Nephron progenitor cell (in vitro differentiated cells): ENCODE results near the gene PACS1.

ENCODE experiments used
- DNase-seq: peaks from one replicate; pipeline ENCODE4 v3.0.0; 2021
- H3K27ac Mint-ChIP-seq: 2 replicates; pipeline ENCODE4 v1.8.0; 2021; ENCODE audit warnings: mild to moderate bottlenecking, moderate library complexity, mixed read lengths
- H3K27me3 Mint-ChIP-seq: 2 replicates; pipeline ENCODE4 v1.8.0; 2021; ENCODE audit warnings: mild to moderate bottlenecking, low read depth, mixed read lengths; ENCODE audit not compliant: poor library complexity
- H3K36me3 Mint-ChIP-seq: 2 replicates; pipeline ENCODE4 v1.8.0; 2021; ENCODE audit warnings: low read depth, mixed read lengths
- H3K4me1 Mint-ChIP-seq: 2 replicates; pipeline ENCODE4 v1.8.0; 2021; ENCODE audit warnings: mixed read lengths
- H3K4me3 Mint-ChIP-seq: 2 replicates; pipeline ENCODE4 v1.8.0; 2021; ENCODE audit warnings: mild to moderate bottlenecking, moderate library complexity, mixed read lengths
- H3K9me3 Mint-ChIP-seq: 2 replicates; pipeline ENCODE4 v1.8.0; 2021; ENCODE audit warnings: mild to moderate bottlenecking, moderate library complexity, mixed read lengths
- CTCF ChIP-seq: fragments of 200-600 bp; sonication (generic); IDR thresholded peaks from 2 replicates; pipeline ENCODE4 v1.5.0; 2021; ENCODE audit warnings: antibody characterized with exemption

Gene PACS1

DNA sequence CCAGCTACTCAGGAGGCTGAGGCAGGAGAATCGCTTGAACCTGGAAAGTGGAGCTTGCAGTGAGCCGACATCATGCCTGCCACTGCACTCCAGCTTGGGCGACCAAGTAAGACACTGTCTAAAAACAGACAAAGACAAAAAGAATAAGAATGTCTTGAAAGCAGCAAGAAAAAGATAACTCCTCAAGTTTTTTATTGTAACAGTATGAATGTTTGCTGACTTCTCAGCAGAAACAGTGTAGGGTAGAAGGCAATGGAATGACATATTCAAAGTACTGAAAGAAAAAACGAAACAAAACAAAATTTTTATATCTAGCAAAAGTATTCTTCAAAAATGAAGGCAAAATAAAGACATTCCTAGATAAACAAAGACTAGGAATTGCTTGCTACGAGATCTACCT lies 76.9 kb downstream of the PACS1 start:
- H3K27me3 Mint-ChIP-seq: peaks cover 3% of the 10 kb centered on the region
- no peak for DNase-seq
- H3K9me3 Mint-ChIP-seq: peaks cover 30% of the 10 kb centered on the region
- H3K27ac Mint-ChIP-seq: no peak overlapping the region
- peaks cover 26% of the 10 kb centered on the region for H3K36me3 Mint-ChIP-seq
- H3K4me1 Mint-ChIP-seq: peaks cover 29% of the 10 kb centered on the region
- TF ChIP-seq CTCF: no peak
- H3K4me3 Mint-ChIP-seq: no peak overlapping the region

DNA sequence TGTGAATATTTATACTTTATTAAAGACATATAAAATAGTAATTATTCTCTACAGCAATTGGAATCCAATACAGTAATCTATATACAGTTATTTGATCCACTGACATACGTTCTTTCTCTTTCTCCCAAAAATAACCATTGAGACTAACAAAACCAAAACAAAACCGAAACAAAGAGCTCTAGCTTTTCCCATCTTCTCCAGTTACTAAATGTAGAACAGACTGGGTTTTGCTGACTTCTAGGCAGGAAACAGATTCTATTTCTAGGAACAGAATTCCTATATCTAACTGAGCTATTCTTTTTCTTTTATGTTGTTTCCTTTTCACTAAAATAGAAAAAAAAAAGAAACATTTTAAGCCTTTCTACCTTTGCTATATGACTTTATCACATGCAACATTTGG lies 80.1 kb downstream of the PACS1 start:
- Mint-ChIP-seq H3K27ac (no peak overlapping the region), H3K4me3 (no peak overlapping the region), H3K36me3 (peaks cover 36% of the 10 kb centered on the region), H3K27me3 (peaks cover 5% of the 10 kb centered on the region), H3K9me3 (peaks cover 39% of the 10 kb centered on the region), H3K4me1 (peaks cover 18% of the 10 kb centered on the region)
- TF ChIP-seq CTCF: no peak
- DNase-seq: no peak

DNA sequence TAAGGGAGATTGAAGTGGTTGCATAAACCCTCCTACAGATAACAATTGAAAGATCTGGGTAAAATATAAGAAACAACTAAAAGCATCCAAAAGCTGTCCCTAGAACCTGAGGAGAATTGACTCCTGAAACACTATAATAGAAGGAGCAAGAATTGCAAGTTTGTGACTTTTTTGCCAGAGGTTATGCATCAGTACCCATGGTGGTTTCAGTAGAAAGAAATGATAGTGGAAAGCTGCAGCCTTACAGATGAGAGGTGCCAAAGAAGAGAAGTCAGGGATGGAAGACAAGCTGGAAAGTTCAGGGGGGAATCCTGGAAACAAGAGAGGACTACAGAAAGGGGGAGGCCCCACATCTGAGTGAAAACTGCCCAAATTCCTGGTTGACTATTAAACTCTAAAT lies 80.7 kb downstream of the PACS1 start:
- peak overlapping the region; percentile 66 for H3K27ac Mint-ChIP-seq
- no peak for TF ChIP-seq CTCF

GRCh38 chr11:66151273-66151672 lies 81.2 kb downstream of the PACS1 start:
- DNase-seq: no peak
- Mint-ChIP-seq H3K27me3 (peaks cover 2% of the 10 kb centered on the region), H3K4me3 (no peak overlapping the region), H3K27ac (peak overlapping the region; percentile 66), H3K4me1 (peaks cover 18% of the 10 kb centered on the region), H3K36me3 (peaks cover 28% of the 10 kb centered on the region), H3K9me3 (peaks cover 31% of the 10 kb centered on the region)
- no peak for TF ChIP-seq CTCF

More for the DNA sequence above, 80.7 kb downstream of the PACS1 start:
- Mint-ChIP-seq H3K4me1 (peaks cover 18% of the 10 kb centered on the region), H3K27me3 (peaks cover 3% of the 10 kb centered on the region), H3K36me3 (peaks cover 33% of the 10 kb centered on the region), H3K9me3 (peaks cover 36% of the 10 kb centered on the region), H3K4me3 (peak overlapping the region; percentile 0)
- DNase-seq: no peak

- no peak for TF ChIP-seq CTCF
- Mint-ChIP-seq H3K36me3 (peaks cover 16% of the 10 kb centered on the region), H3K27me3 (peaks cover 2% of the 10 kb centered on the region), H3K4me3 (no peak overlapping the region), H3K9me3 (peaks cover 16% of the 10 kb centered on the region), H3K27ac (no peak overlapping the region), H3K4me1 (peaks cover 18% of the 10 kb centered on the region)
- no peak for DNase-seq
Measured at GRCh38 chr11:66154109-66154508, 84.0 kb downstream of the PACS1 start.

- Mint-ChIP-seq H3K4me1 (peaks cover 12% of the 10 kb centered on the region), H3K36me3 (peaks cover 16% of the 10 kb centered on the region), H3K27ac (no peak overlapping the region), H3K27me3 (peaks cover 2% of the 10 kb centered on the region), H3K9me3 (peaks cover 16% of the 10 kb centered on the region), H3K4me3 (no peak overlapping the region)
- TF ChIP-seq CTCF: no peak
- no peak for DNase-seq
Measured at GRCh38 chr11:66155387-66156073, 85.5 kb downstream of the PACS1 start.
